H1 (cell line): Measurements from ENCODE around the gene FOXF1. TPM values are rescaled to one million over a fixed set of nuclear protein-coding genes. Genes with fewer than 3 reads are reported as not detected.

Source experiments
- CTCF ChIA-PET: fragments of 300-600 bp; sonication (Branson Sonifier 250); formaldehyde crosslinking; loops from one replicate; lab custom pipeline; 2021; ENCODE audit not compliant: partially characterized antibody; lab: Charles Lee
- POLR2A ChIA-PET: fragments of 300-600 bp; sonication (Branson Sonifier 250); formaldehyde crosslinking; loops from one replicate; lab custom pipeline; 2021; ENCODE audit warnings: inconsistent platforms; ENCODE audit not compliant: partially characterized antibody; lab: Charles Lee
- DNase-seq, 2 experiments: peaks; one replicate each; pipeline versions ENCODE4 v3.0.0 to v3.0.0-alpha.2; 2010 to 2022; ENCODE audit warnings: low spot score in 2 of 2, low read depth in 1 of 2, mixed read lengths in 1 of 2
- FAIRE-seq: peaks from 2 replicates; lab custom pipeline; 2011; peaks lifted over from hg19 to GRCh38; lab: Jason Lieb, UNC
- H2AFZ ChIP-seq: 2 replicates; pipeline ENCODE4 v1.8.1; 2012; ENCODE audit warnings: low read length, inconsistent platforms
- H2AK5ac ChIP-seq: 2 replicates; pipeline ENCODE4 v1.6.1; 2013; ENCODE audit warnings: low read depth, low read length
- H2BK120ac ChIP-seq: replicated peaks from 2 replicates; pipeline ENCODE3; 2013; ENCODE audit warnings: low read depth, low read length, inconsistent platforms
- H2BK12ac ChIP-seq: 2 replicates; pipeline ENCODE4 v1.6.1; 2013; ENCODE audit warnings: low read depth, low read length
- H2BK15ac ChIP-seq: 2 replicates; pipeline ENCODE4 v1.6.1; 2013; ENCODE audit warnings: low read length
- H2BK20ac ChIP-seq: 2 replicates; pipeline ENCODE4 v1.6.1; 2013; ENCODE audit warnings: low read length
- H2BK5ac ChIP-seq: 2 replicates; pipeline ENCODE4 v1.6.1; 2013; ENCODE audit warnings: low read depth, low read length
- H3K14ac ChIP-seq: 2 replicates; pipeline ENCODE4 v1.6.1; 2013; ENCODE audit warnings: inconsistent platforms; ENCODE audit not compliant: insufficient read length
- H3K18ac ChIP-seq: 2 replicates; pipeline ENCODE4 v1.6.1; 2013; ENCODE audit warnings: low read length; ENCODE audit errors: extremely low read depth
- H3K23ac ChIP-seq: 2 replicates; pipeline ENCODE4 v1.6.1; 2013; ENCODE audit warnings: inconsistent platforms; ENCODE audit not compliant: insufficient read length
- H3K23me2 ChIP-seq: 2 replicates; pipeline ENCODE4 v1.6.1; 2013; ENCODE audit warnings: low read depth, low read length
- H3K27ac ChIP-seq: 2 replicates; pipeline ENCODE4 v1.6.1; 2011; ENCODE audit warnings: low read depth, low read length, inconsistent platforms
- H3K27me3 ChIP-seq, 4 experiments: replicated peaks in 1 of 4; 1 replicate in 1 of 4; 2 replicates in 3 of 4; pipeline versions ENCODE4 v1.6.1 to v1.8.1; 2011 to 2013; ENCODE audit warnings: low read length in 3 of 4, mild to moderate bottlenecking in 3 of 4, inconsistent platforms in 2 of 4, mixed read lengths in 2 of 4, moderate library complexity in 1 of 4; ENCODE audit not compliant: control insufficient read depth in 3 of 4, insufficient read depth in 3 of 4; ENCODE audit errors: extremely low read depth in 1 of 4
- H3K36me3 ChIP-seq, 4 experiments: 2 replicates each; pipeline versions ENCODE4 v1.6.1 to v1.8.1; 2011 to 2013; ENCODE audit warnings: mild to moderate bottlenecking in 4 of 4, low read length in 3 of 4, moderate library complexity in 2 of 4, control low read depth in 1 of 4, inconsistent platforms in 1 of 4; ENCODE audit not compliant: insufficient read depth in 4 of 4, control insufficient read depth in 2 of 4
- H3K4ac ChIP-seq: replicated peaks from 2 replicates; pipeline ENCODE3; 2013; ENCODE audit warnings: low read length, low read depth, mixed read lengths, inconsistent platforms; ENCODE audit not compliant: insufficient read length
- H3K4me1 ChIP-seq, 4 experiments: replicated peaks in 1 of 4; 1 replicate in 1 of 4; 2 replicates in 3 of 4; pipeline versions ENCODE4 v1.6.1 to v1.8.1; 2011 to 2013; ENCODE audit warnings: low read length in 3 of 4, inconsistent platforms in 2 of 4, mixed read lengths in 1 of 4; ENCODE audit not compliant: insufficient read depth in 4 of 4, control insufficient read depth in 3 of 4
- H3K4me2 ChIP-seq, 2 experiments: 2 replicates each; pipeline versions ENCODE4 v1.6.1 to v1.8.1; 2011 to 2013; ENCODE audit warnings: low read depth in 2 of 2, low read length in 2 of 2, control low read depth in 1 of 2, inconsistent platforms in 1 of 2, mild to moderate bottlenecking in 1 of 2; ENCODE audit not compliant: insufficient read depth in 1 of 2
- H3K4me3 ChIP-seq, 4 experiments: fragments of 200-600, 300-600 bp in 1 of 4; sonication (generic), shearing (Covaris generic), sonication (Bioruptor Twin) in 1 of 4; 2 replicates each; pipeline versions ENCODE4 v1.5.1 to v1.8.1; 2011 to 2016; ENCODE audit warnings: low read length in 4 of 4, low read depth in 3 of 4, control low read depth in 2 of 4, inconsistent platforms in 2 of 4, mild to moderate bottlenecking in 2 of 4, mixed read lengths in 1 of 4, moderate library complexity in 1 of 4; ENCODE audit not compliant: insufficient read depth in 2 of 4; ENCODE audit errors: extremely low read depth in 1 of 4
- H3K56ac ChIP-seq: replicated peaks from 2 replicates; pipeline ENCODE3; 2013; ENCODE audit warnings: low read depth, mild to moderate bottlenecking, mixed read lengths, low read length, inconsistent platforms; ENCODE audit not compliant: insufficient read length
- H3K79me1 ChIP-seq: 2 replicates; pipeline ENCODE4 v1.6.1; 2013; ENCODE audit warnings: low read depth, low read length, control low read depth
- H3K79me2 ChIP-seq, 2 experiments: 2 replicates each; pipeline versions ENCODE4 v1.6.1 to v1.8.1; 2012 to 2013; ENCODE audit warnings: low read length in 2 of 2, mild to moderate bottlenecking in 2 of 2, inconsistent platforms in 1 of 2; ENCODE audit not compliant: insufficient read depth in 2 of 2, control insufficient read depth in 1 of 2
- H3K9ac ChIP-seq, 4 experiments: replicated peaks in 1 of 4; 1 replicate in 1 of 4; 2 replicates in 3 of 4; pipeline versions ENCODE4 v1.6.1 to v1.8.1; 2011 to 2013; ENCODE audit warnings: low read depth in 3 of 4, low read length in 3 of 4, control low read depth in 2 of 4, mild to moderate bottlenecking in 2 of 4, moderate library complexity in 2 of 4, inconsistent platforms in 1 of 4; ENCODE audit errors: extremely low read depth in 1 of 4
- H3K9me3 ChIP-seq, 2 experiments: 2 replicates each; pipeline versions ENCODE4 v1.6.1 to v1.8.1; 2012 to 2013; ENCODE audit warnings: mild to moderate bottlenecking in 2 of 2, moderate library complexity in 2 of 2, control low read depth in 1 of 2, inconsistent platforms in 1 of 2, low read depth in 1 of 2, low read length in 1 of 2, mixed read lengths in 1 of 2; ENCODE audit not compliant: insufficient read depth in 2 of 2
- H4K20me1 ChIP-seq, 2 experiments: replicated peaks in 1 of 2; 2 replicates each; pipeline versions ENCODE3 to v1.8.1; 2011 to 2013; ENCODE audit warnings: inconsistent platforms in 2 of 2, low read length in 2 of 2, mild to moderate bottlenecking in 1 of 2; ENCODE audit not compliant: insufficient read depth in 2 of 2, control insufficient read depth in 1 of 2
- H4K5ac ChIP-seq: 2 replicates; pipeline ENCODE4 v1.6.1; 2013; ENCODE audit warnings: low read length, low read depth, mixed read lengths, inconsistent platforms; ENCODE audit not compliant: insufficient read length
- H4K8ac ChIP-seq: 2 replicates; pipeline ENCODE4 v1.8.0; 2013; ENCODE audit warnings: mild to moderate bottlenecking, moderate library complexity, low read length, inconsistent platforms; ENCODE audit not compliant: insufficient read depth; ENCODE audit errors: extremely low read depth
- H4K91ac ChIP-seq: replicated peaks from 2 replicates; pipeline ENCODE3; 2013; ENCODE audit warnings: low read length, mixed read lengths, inconsistent platforms; ENCODE audit not compliant: insufficient read length
- CEBPB ChIP-seq: IDR thresholded peaks from 2 replicates; pipeline ENCODE4 v1.6.1; 2012; ENCODE audit warnings: low read depth, low read length
- EGR1 ChIP-seq: IDR thresholded peaks from 2 replicates; pipeline ENCODE4 v1.6.1; 2011; ENCODE audit warnings: low read depth, low read length, borderline replicate concordance
- HDAC2 ChIP-seq, 2 experiments: fragments of 300-600 bp in 1 of 2; sonication (generic) in 1 of 2; IDR thresholded peaks; 2 replicates each; pipeline ENCODE4 v1.6.1; 2011 to 2012; ENCODE audit warnings: low read depth in 2 of 2, low read length in 2 of 2, mild to moderate bottlenecking in 2 of 2, moderate library complexity in 2 of 2, borderline replicate concordance in 1 of 2, inconsistent platforms in 1 of 2
- MAFK ChIP-seq: IDR thresholded peaks from 2 replicates; pipeline ENCODE4 v1.6.1; 2012; ENCODE audit warnings: low read depth, mild to moderate bottlenecking, improper control_type of control experiment, low read length
- POLR2A ChIP-seq, 2 experiments: IDR thresholded peaks; 1 replicate in 1 of 2; 2 replicates in 1 of 2; pipeline ENCODE4 v1.6.1; 2011; ENCODE audit warnings: low read depth in 2 of 2, low read length in 2 of 2, mild to moderate bottlenecking in 2 of 2; ENCODE audit errors: control extremely low read depth in 1 of 2
- RAD21 ChIP-seq, 2 experiments: IDR thresholded peaks in 1 of 2; conservative IDR thresholded peaks in 1 of 2; 2 replicates each; pipeline ENCODE4 v1.6.1; 2011; ENCODE audit warnings: low read depth in 2 of 2, low read length in 2 of 2, improper control_type of control experiment in 1 of 2, inconsistent platforms in 1 of 2, mild to moderate bottlenecking in 1 of 2, moderate library complexity in 1 of 2
- RBBP5 ChIP-seq: IDR thresholded peaks from 2 replicates; pipeline ENCODE4 v1.7.1; 2012; ENCODE audit warnings: low read depth, mild to moderate bottlenecking, inconsistent platforms, low read length, moderate library complexity, borderline replicate concordance
- RNF2 ChIP-seq: fragments of 200-900, 300-1000 bp; sonication (generic); IDR thresholded peaks from 2 replicates; pipeline ENCODE4 v1.7.1; 2016; ENCODE audit warnings: borderline replicate concordance, low read depth, mild to moderate bottlenecking, antibody characterized with exemption, low read length; ENCODE audit not compliant: poor library complexity, severe bottlenecking; ENCODE audit errors: missing control alignments
- SIN3A ChIP-seq, 2 experiments: IDR thresholded peaks in 1 of 2; conservative IDR thresholded peaks in 1 of 2; 2 replicates each; pipeline ENCODE4 v1.6.1; 2011 to 2012; ENCODE audit warnings: low read length in 2 of 2, improper control_type of control experiment in 1 of 2, low read depth in 1 of 2, mild to moderate bottlenecking in 1 of 2
- SP2 ChIP-seq: IDR thresholded peaks from 2 replicates; pipeline ENCODE4 v1.6.1; 2012; ENCODE audit warnings: mild to moderate bottlenecking, low read length, inconsistent platforms
- SRF ChIP-seq: IDR thresholded peaks from 2 replicates; pipeline ENCODE4 v1.6.1; 2011; ENCODE audit warnings: mild to moderate bottlenecking, low read depth, low read length, moderate library complexity
- YY1 ChIP-seq: IDR thresholded peaks from 2 replicates; pipeline ENCODE4 v1.6.1; 2011; ENCODE audit warnings: low read depth, mild to moderate bottlenecking, low read length
- WGBS, 2 experiments: shearing (Covaris generic) in 1 of 2; methylation state at CpG; one replicate each; pipeline versions ENCODE4 v1.1.6 to v1.1.7; 2013 to 2015; ENCODE audit warnings: low lambda C conversion rate in 2 of 2, mixed read lengths in 2 of 2, inconsistent platforms in 1 of 2, low coverage in 1 of 2, missing lambda C conversion rate in 1 of 2; ENCODE audit not compliant: insufficient replicate concordance in 2 of 2, insufficient coverage in 1 of 2, insufficient read length in 1 of 2; ENCODE audit errors: extremely low coverage in 1 of 2, missing lambda C conversion rate in 1 of 2; 5-methylcytosine and 5-hydroxymethylcytosine counted together
- polyA plus RNA-seq, 7 experiments: library from polyadenylated mRNA; depleted of rRNA in 3 of 7; stranded (reverse) in 5 of 7; unstranded in 2 of 7; fragments of >200 nt in 5 of 7; fragments of 200-250 nt in 2 of 7; gene quantifications; 1 replicate in 5 of 7; 2 replicates in 1 of 7; 4 replicates in 1 of 7; pipeline versions ENCODE4 v1.2.1 to v1.2.3, GENCODE V29; 2011 to 2013; ENCODE audit warnings: missing spikeins in 2 of 7, mixed read lengths in 2 of 7
- total RNA-seq: library from RNA; stranded (reverse); fragmentation: NEBNext Ultra II Directional; extraction: Animal tissue kit (Norgen Biotek cat#: 25700); gene quantifications from 2 replicates; pipeline ENCODE4 v1.2.1, GENCODE V29; 2021

FOXF1 gene
- total and polyA plus RNA-seq, 2 of the 8 experiments (the other 6 are each of a cell fraction or from before 2014, with no cell fraction given), result 0.02 TPM; not detected in 1

DNA sequence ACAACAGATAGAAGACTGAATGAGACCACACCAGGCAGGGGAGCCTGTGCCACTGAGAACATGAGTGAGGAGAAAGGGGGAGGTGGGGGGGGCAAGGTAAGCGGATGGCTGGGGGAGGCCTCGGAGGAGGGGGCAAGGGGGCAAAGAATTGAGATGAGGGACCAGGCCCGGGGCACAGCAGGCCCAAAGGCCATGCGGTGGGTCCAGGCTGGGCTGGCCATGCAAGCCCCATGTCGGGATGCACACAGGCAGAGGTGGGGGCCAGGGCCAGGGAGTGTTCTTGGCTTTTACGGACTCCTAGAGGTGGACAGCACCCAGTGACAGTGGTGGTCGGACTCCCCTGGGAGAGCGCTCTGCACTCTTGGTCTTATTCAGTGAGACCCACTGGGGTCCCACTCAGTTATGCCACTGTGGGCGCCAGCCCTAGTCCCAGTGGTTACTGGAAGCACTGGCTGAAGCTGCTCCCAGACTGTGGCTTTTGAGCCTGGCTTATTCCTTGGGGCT, 49.5 kb downstream of the FOXF1 start:
- H2BK12ac ChIP-seq, result no peak overlapping the region
- no peak overlapping the region for H2BK120ac ChIP-seq
- H3K4me3 ChIP-seq, result no peak overlapping the region
- 70% methylated on average over 5 of the region's 9 CpGs; no CpG with 5 or more reads in 1 of the 2 experiments for WGBS, 2 experiments
- no peak overlapping the region for H3K27ac ChIP-seq
- no peak overlapping the region for H3K56ac ChIP-seq
- H4K91ac ChIP-seq, result no peak overlapping the region
- H2BK15ac ChIP-seq, result no peak overlapping the region
- DNase-seq (no peak), FAIRE-seq (no peak)
- ChIA-PET CTCF (no interaction called here), POLR2A (no interaction called here)
- no peak overlapping the region for H3K4me2 ChIP-seq
- H3K9me3 ChIP-seq, result no peaks in the 10 kb centered on the region; a peak in 1 of 4 replicates
- H3K18ac ChIP-seq, result no peak overlapping the region
- no peak overlapping the region for H3K4ac ChIP-seq
- H3K79me1 ChIP-seq, result no peaks in the 10 kb centered on the region
- H2BK5ac ChIP-seq, result no peak overlapping the region
- H3K23ac ChIP-seq, result no peak overlapping the region
- H4K8ac ChIP-seq, result no peak overlapping the region
- peaks cover 9 to 25% (median 16%) of the 10 kb centered on the region in 4 experiments; a peak in 6 of 7 replicates for H3K27me3 ChIP-seq
- H4K5ac ChIP-seq, result no peak overlapping the region
- H2BK20ac ChIP-seq, result no peak overlapping the region
- H3K79me2 ChIP-seq, result no peaks in the 10 kb centered on the region
- TF ChIP-seq SRF, result no peak
- TF ChIP-seq EGR1, result no peak
- TF ChIP-seq RBBP5, result no peak
- TF ChIP-seq MAFK, result no peak
- no peak for TF ChIP-seq HDAC2 (IDR thresholded peaks at IDR 0.05; ENCODE audit: borderline replicate concordance in 1 of 2, low read depth in 2 of 2, low read length in 2 of 2)
- TF ChIP-seq POLR2A (IDR thresholded peaks at IDR 0.05; ENCODE audit: control extremely low read depth in 1 of 2, low read depth in 2 of 2, low read length in 2 of 2), result no peak
- no peak for TF ChIP-seq SIN3A (conservative IDR thresholded peaks at IDR 0.05 in 1 of 2, IDR thresholded peaks at IDR 0.05 in 1 of 2; ENCODE audit: low read depth in 1 of 2, low read length in 2 of 2)
- no peak for TF ChIP-seq RAD21 (IDR thresholded peaks at IDR 0.05 in 1 of 2, conservative IDR thresholded peaks at IDR 0.05 in 1 of 2; ENCODE audit: low read depth in 2 of 2, low read length in 2 of 2)
- no peak for TF ChIP-seq SP2
- no peak for TF ChIP-seq RNF2
- no peak for TF ChIP-seq CEBPB
- TF ChIP-seq YY1, result no peak
- no peak overlapping the region for H2AK5ac ChIP-seq
- H3K36me3 ChIP-seq, result no peaks in the 10 kb centered on the region
- peaks cover 0 to 7% (median 3%) of the 10 kb centered on the region in 4 experiments; a peak in 4 of 7 replicates for H3K4me1 ChIP-seq
- H3K9ac ChIP-seq, result no peak overlapping the region
- H3K14ac ChIP-seq, result no peak overlapping the region
- H2AFZ ChIP-seq, result no peak overlapping the region
- peaks cover 4% of the 10 kb centered on the region; the same call in 1 of the 2 replicates for H3K23me2 ChIP-seq
- peaks cover 0 to 3% of the 10 kb centered on the region in 2 experiments for H4K20me1 ChIP-seq
